HL-60/S4 treated with retinoic acid at 250 ng/mL for 4 days and 3 days (cell line): ENCODE measurements around the gene STARD3.
"Not testable (repeated sequence)": the region's sequence is repeated elsewhere in the genome, so short reads cannot be mapped to it uniquely, and the experiment has no call there.

Experiments
- in situ Hi-C: fragments of 300-500 bp; cut with MboI; formaldehyde crosslinking; loops from 2 replicates; pipeline ENCODE4 v1.7.0; 2022; ENCODE audit warnings: low sequenced_read_pairs

Gene STARD3

DNA sequence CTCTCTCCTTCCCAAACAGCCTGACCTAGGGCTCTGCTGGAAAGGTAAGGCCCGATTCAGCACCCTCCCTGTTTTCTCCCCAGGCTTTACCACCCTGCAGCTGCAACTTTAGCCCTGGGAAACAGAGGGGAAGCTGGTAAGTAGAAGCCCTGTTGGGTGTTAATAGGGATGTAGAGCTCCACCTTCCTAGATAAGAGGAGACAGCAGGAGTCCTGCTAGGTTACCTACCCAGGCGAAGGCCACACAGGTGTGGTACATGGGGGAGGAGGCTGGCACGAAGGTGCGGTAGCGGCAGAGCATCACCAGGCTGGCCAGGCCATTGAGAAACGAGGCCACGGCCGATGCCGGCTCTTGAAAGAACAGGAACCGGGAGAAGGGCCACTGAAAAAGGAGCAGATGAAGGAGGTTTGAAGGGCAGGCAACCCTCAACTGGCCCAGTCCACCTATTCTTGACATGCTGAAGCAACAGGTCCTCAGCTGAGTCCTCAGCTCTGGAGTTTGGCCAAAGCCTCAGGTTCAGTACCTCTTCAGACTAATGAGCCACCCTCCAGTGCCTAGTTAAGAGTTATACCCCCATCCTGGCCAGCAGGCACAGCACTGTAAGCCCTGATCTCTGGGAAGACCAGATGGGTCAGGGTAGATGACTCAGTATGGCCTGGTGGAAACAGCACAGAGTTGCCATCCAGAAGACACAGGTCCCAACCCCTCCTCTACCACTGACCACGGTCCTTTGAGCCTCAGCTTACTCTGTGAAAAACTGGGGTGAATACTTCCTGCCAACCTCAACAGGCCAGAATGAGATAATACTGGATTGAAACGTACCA is 47.6 kb downstream of the STARD3 start:
- in situ Hi-C loops, result loop anchor here (10.0 kb wide), 1 partner anchor 60 kb away; the partner anchor contains the start of gene PPP1R1B

DNA sequence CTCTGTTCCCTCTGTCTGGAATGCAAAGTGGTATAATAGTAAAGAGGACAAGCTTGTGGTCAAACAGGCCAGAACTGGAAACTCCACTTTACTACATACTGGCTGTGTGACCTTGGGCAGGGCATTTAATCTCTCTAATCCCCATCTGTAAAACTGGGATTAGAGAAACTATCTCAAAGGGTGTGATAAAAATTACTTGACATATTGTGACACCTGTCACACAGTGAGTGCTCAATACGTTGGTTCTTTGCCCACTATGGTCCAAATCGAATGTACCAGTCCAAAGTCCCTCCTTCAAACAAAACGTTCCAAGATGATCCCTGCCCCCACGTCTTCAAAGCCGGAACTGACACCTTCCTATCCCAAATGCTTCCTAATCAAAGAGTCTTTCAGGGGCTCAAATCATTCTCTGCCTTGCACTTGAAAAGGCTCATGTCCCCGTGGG is 50.2 kb downstream of the STARD3 start:
- in situ Hi-C loops, result loop anchor here (10.0 kb wide), 1 partner anchor 62 kb away; the partner anchor contains the start of gene PPP1R1B

GRCh38 chr17:39687546-39688474 is 50.9 kb downstream of the STARD3 start, which contains the start of gene PGAP3:
PGAP3 (minus strand) TSS chr17:39688057; CDS start chr17:39688014, 43 bp downstream.
- in situ Hi-C loops, result loop anchor here (10.0 kb wide), 1 partner anchor 63 kb away; the partner anchor contains the start of gene PPP1R1B

DNA sequence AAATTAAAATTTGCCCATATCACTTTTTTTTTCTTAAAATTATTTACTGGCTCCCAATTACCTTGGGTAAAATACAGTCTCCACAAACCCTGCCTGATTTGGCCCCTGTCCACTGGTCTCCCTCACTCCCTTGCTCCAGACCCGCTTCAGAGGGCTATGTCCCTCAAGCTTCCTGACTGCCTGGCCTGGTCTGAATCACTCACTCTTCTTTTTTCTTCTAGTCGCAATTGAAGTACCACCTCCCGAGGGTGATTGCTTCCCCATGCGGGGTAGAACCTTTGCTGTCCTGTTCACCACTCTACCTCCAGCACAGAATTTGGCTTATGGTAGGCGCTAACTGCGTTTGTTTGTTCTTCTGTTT is 51.5 kb downstream of the STARD3 start:
- in situ Hi-C loops, result loop anchor here (10.0 kb wide), 1 partner anchor 64 kb away; the partner anchor contains the start of gene PPP1R1B

- in situ Hi-C loops, result loop anchor here (10.0 kb wide), 1 partner anchor 64 kb away; the partner anchor contains the start of gene PPP1R1B
Observed at GRCh38 chr17:39688945-39689344, 52.0 kb downstream of the STARD3 start.

DNA sequence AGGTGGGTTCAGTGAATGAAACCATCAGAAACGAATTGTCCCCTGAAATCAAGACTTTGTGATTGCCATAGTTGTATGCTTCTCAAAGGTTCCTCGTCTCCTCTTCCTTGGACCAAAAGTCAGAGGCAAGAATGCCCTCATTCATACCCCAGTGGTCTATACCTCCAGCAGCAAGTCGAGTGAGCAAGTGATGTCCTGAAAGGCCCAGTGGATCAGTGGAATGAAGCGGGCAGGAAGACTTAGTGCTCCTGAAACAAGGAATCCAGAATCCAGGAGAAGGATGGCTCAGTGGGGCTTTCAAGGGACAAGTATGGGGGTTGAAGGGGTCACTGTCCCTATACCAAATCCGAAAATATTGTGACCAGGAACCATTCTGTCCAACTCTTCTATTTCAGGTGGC is 57.6 kb downstream of the STARD3 start:
- in situ Hi-C loops, result no loop called here

GRCh38 chr17:39695089-39695474 is 58.1 kb downstream of the STARD3 start:
- in situ Hi-C loops, result no loop called here

- in situ Hi-C loops, result no loop called here
Observed at GRCh38 chr17:39696731-39697130, 59.8 kb downstream of the STARD3 start.

DNA sequence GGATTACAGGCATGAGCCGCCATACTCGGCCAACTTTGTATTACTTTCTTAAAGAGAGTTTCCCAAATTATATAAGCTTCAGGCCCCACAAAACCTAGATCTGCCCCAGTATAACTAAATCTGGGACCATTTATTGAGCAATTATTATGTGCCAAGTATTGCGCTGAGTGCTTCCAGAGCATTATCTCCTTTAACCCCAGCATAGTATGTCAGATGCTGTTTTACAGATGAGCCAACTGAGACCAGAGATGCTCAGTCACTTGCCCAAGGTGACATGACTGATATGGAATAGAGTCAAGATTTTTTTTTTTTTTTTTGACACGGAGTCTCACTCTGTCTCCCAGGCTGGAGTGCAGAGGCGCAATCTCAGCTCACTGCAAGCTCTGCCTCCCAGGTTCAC is 61.0 kb downstream of the STARD3 start:
- in situ Hi-C loops, result no loop called here

DNA sequence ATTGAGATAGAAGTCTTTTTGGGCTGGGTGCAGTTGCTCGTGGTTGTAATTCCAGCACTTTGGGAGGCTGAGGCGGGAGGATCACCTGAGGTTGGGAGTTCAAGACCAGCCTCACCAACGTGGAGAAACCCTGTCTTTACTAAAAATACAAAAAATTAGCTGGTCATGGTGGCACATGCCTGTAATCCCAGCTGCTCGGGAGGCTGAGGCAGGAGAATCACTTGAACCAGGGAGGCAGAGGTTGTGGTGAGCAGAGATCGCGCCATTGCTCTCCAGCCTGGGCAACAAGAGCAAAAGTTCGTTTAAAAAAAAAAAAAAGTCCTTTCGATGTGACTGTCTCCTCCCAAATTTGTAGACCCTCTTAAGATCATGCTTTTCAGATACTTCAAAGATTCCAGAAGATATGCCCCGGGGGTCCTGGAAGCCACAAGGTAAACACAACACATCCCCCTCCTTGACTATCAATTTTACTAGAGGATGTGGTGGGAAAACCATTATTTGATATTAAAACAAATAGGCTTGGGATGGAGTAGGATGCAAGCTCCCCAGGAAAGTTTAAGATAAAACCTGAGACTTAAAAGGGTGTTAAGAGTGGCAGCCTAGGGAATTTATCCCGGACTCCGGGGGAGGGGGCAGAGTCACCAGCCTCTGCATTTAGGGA is 62.3 kb downstream of the STARD3 start:
- in situ Hi-C loops, result not testable (repeated sequence)

- in situ Hi-C loops, result no loop called here
Observed at GRCh38 chr17:39699818-39700147, 62.8 kb downstream of the STARD3 start, which contains the start of gene ERBB2. ERBB2 (plus strand) TSS chr17:39700064; CDS start chr17:39700239, 175 bp downstream.

DNA sequence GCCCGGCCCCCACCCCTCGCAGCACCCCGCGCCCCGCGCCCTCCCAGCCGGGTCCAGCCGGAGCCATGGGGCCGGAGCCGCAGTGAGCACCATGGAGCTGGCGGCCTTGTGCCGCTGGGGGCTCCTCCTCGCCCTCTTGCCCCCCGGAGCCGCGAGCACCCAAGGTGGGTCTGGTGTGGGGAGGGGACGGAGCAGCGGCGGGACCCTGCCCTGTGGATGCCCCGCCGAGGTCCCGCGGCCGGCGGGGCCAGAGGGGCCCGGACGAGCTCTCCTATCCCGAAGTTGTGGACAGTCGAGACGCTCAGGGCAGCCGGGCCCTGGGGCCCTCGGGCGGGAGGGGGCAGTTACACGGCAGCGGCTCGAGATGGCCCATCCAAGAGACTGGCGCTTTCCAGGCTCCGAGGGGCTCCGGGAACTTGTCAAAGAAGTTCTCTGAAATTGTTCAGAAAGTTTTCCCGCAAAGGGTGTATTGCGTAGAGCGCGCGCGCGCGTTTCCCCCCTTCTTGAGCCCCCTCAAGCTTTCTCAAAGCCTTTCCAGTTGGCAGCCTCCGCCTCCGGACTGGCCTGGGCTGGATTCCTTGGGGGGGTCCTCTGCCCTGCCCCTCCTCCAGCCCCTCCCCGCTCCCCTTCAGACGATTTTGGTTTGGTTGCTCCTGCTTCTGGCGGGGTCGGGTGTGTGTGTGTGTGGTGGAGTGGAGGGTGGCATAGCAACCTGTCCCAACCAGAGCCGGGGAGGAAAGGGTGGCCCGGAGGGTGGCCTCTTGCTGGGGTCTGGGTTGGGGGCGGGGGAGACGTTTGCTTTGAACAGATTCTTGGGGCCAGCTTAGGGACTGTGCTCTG is 63.4 kb downstream of the STARD3 start:
- in situ Hi-C loops, result no loop called here

DNA sequence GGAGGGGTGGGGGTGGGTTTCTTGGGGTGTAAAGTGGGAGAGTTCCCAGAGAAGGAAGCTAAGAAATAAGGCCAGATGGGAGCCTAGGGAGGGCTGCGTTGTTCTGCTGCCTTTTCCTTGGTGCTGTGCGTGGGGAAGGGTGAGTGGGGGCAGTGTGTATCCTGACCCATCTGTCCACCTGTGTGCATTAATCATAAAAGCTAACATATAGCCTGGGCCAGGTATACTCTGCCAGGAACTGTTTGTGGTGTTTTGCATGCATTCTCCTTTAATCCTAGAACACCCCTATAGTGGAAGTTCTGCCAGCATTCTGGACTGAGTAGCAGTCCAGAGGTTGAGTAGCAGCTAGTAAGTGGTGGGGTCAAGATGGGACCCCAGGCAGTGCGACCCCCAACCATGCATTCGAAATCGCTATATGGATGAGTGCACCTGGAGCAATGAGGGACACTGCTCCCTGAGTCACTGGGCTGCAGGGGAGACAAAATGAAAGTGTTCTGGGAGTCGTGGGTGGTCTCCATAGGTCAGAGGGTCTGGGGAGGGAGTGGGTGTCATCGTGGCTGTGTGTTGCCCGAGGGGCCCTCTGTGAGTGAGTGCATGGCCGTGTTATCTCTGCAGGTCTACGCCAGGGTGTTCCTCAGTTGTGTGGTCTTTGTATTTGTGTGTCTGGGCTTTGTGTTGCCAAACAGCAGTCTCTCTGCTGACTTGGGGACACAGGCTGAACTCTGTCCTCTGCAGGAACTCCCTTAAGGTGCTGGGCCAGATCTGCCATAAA is 64.3 kb downstream of the STARD3 start:
- in situ Hi-C loops, result no loop called here

GRCh38 chr17:39701784-39702422 is 65.0 kb downstream of the STARD3 start:
- in situ Hi-C loops, result no loop called here

DNA sequence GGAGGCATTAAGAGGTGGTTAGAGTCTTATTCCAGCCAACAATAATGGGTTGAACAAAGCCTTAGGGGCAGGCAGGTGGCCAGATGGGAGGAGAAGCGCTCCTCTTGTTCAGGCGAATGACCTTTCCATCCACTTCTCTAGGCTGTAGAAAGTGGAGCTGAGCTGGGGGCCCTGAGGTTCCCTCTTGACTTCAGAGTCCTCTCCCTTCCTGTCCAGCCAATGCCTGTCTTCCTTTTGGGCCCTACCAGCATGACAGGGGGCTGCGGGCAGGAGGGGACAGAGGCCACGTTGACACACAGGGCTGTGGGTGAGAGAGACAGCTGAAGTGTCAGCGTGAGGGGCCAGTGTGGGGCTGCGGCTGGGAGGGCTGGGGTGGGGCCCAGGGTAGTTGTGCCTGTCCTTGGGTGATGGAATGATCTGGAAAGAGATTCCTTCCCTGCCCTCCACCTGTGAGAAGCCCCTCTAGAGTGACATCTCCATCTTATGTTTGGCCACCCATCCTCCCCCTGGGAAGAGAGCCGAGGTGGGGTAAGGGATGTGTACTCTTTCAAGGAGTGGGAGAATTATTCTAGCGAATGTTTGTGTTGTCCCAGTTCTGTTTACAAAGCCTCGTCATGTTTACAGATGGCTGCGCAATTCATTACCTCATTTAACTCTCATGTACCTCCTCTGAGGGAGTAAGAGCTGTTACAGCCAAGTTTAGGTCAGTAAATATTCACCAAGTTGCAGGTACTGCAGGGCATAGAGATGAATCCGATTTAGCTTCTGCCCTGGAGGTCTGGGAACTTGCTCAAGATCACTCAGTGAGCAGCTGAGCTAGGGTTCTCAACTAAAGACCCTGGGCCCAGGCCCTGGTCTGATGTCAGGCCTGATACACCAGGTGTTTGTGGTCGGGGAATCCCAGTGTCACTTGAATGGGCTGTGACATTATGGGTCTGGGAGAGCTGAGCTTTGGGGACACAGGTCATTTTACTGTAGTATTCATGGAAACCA is 66.3 kb downstream of the STARD3 start:
- in situ Hi-C loops, result no loop called here

DNA sequence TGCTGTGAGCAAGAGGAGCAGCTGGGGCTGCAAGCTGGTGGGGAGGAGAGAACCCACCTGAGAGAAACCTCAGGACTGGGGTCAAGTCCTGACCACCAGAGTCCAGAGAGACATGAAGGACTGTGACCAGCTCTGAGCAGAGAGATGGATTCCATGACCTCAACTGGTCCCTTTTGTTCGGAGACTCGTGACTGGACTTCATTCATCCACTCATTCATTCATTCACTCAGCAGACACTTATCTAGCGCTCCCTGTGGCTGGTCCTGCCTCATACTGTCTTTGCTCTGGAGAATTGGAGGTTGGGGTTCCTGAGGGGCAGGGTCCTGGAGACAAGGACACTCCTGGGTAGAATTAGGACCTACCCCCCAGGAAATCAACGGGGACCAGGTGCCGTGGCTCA is 67.0 kb downstream of the STARD3 start:
- in situ Hi-C loops, result no loop called here

- in situ Hi-C loops, result no loop called here
Observed at GRCh38 chr17:39704821-39705551, 68.0 kb downstream of the STARD3 start.
